Nephron progenitor cell (in vitro differentiated cells): ENCODE results near the gene FGD2.

ENCODE experiments used
- DNase-seq: peaks from one replicate; pipeline ENCODE4 v3.0.0; 2021
- H3K27ac Mint-ChIP-seq: 2 replicates; pipeline ENCODE4 v1.8.0; 2021; ENCODE audit warnings: mild to moderate bottlenecking, moderate library complexity, mixed read lengths
- H3K27me3 Mint-ChIP-seq: 2 replicates; pipeline ENCODE4 v1.8.0; 2021; ENCODE audit warnings: mild to moderate bottlenecking, low read depth, mixed read lengths; ENCODE audit not compliant: poor library complexity
- H3K36me3 Mint-ChIP-seq: 2 replicates; pipeline ENCODE4 v1.8.0; 2021; ENCODE audit warnings: low read depth, mixed read lengths
- H3K4me1 Mint-ChIP-seq: 2 replicates; pipeline ENCODE4 v1.8.0; 2021; ENCODE audit warnings: mixed read lengths
- H3K4me3 Mint-ChIP-seq: 2 replicates; pipeline ENCODE4 v1.8.0; 2021; ENCODE audit warnings: mild to moderate bottlenecking, moderate library complexity, mixed read lengths
- H3K9me3 Mint-ChIP-seq: 2 replicates; pipeline ENCODE4 v1.8.0; 2021; ENCODE audit warnings: mild to moderate bottlenecking, moderate library complexity, mixed read lengths
- CTCF ChIP-seq: fragments of 200-600 bp; sonication (generic); IDR thresholded peaks from 2 replicates; pipeline ENCODE4 v1.5.0; 2021; ENCODE audit warnings: antibody characterized with exemption

The FGD2 gene

GRCh38 chr6:36978421-36979346 is 26.8 kb upstream of the FGD2 start:
- H3K27ac Mint-ChIP-seq = no peak overlapping the region
- no peak for TF ChIP-seq CTCF
- H3K9me3 Mint-ChIP-seq = no peaks in the 10 kb centered on the region
- H3K27me3 Mint-ChIP-seq = no peaks in the 10 kb centered on the region
- H3K36me3 Mint-ChIP-seq = peaks cover 31% of the 10 kb centered on the region
- DNase-seq = no peak
- H3K4me1 Mint-ChIP-seq = peaks cover 33% of the 10 kb centered on the region
- H3K4me3 Mint-ChIP-seq = no peak overlapping the region

GRCh38 chr6:36979347-36979742 is 26.1 kb upstream of the FGD2 start:
- no peak for DNase-seq
- Mint-ChIP-seq H3K4me3 (no peak overlapping the region), H3K9me3 (no peaks in the 10 kb centered on the region), H3K27me3 (no peaks in the 10 kb centered on the region), H3K27ac (peak overlapping the region; percentile 68), H3K36me3 (peaks cover 30% of the 10 kb centered on the region), H3K4me1 (peaks cover 33% of the 10 kb centered on the region)
- no peak for TF ChIP-seq CTCF

- Mint-ChIP-seq H3K9me3 (no peaks in the 10 kb centered on the region), H3K4me3 (peak overlapping the region; percentile 0), H3K4me1 (peaks cover 33% of the 10 kb centered on the region), H3K27me3 (no peaks in the 10 kb centered on the region), H3K36me3 (peaks cover 24% of the 10 kb centered on the region), H3K27ac (peak overlapping the region; percentile 2)
- no peak for TF ChIP-seq CTCF
- no peak for DNase-seq
Measured at GRCh38 chr6:36980129-36980528, 25.3 kb upstream of the FGD2 start.

- Mint-ChIP-seq H3K27ac (peak overlapping the region; percentile 2), H3K4me3 (no peak overlapping the region), H3K36me3 (peaks cover 16% of the 10 kb centered on the region), H3K9me3 (no peaks in the 10 kb centered on the region), H3K4me1 (peaks cover 33% of the 10 kb centered on the region), H3K27me3 (no peaks in the 10 kb centered on the region)
- no peak for DNase-seq
- TF ChIP-seq CTCF = no peak
Measured at GRCh38 chr6:36980876-36981619, 24.4 kb upstream of the FGD2 start.

- H3K27me3 Mint-ChIP-seq = no peaks in the 10 kb centered on the region
- no peaks in the 10 kb centered on the region for H3K9me3 Mint-ChIP-seq
- H3K27ac Mint-ChIP-seq = no peak overlapping the region
- no peak overlapping the region for H3K4me3 Mint-ChIP-seq
- TF ChIP-seq CTCF = no peak
- no peak for DNase-seq
- no peaks in the 10 kb centered on the region for H3K36me3 Mint-ChIP-seq
- H3K4me1 Mint-ChIP-seq = peaks cover 48% of the 10 kb centered on the region
Measured at GRCh38 chr6:36983538-36983937, 21.9 kb upstream of the FGD2 start.
